ENCODE results near the gene OXA1L.

The OXA1L gene

DNA sequence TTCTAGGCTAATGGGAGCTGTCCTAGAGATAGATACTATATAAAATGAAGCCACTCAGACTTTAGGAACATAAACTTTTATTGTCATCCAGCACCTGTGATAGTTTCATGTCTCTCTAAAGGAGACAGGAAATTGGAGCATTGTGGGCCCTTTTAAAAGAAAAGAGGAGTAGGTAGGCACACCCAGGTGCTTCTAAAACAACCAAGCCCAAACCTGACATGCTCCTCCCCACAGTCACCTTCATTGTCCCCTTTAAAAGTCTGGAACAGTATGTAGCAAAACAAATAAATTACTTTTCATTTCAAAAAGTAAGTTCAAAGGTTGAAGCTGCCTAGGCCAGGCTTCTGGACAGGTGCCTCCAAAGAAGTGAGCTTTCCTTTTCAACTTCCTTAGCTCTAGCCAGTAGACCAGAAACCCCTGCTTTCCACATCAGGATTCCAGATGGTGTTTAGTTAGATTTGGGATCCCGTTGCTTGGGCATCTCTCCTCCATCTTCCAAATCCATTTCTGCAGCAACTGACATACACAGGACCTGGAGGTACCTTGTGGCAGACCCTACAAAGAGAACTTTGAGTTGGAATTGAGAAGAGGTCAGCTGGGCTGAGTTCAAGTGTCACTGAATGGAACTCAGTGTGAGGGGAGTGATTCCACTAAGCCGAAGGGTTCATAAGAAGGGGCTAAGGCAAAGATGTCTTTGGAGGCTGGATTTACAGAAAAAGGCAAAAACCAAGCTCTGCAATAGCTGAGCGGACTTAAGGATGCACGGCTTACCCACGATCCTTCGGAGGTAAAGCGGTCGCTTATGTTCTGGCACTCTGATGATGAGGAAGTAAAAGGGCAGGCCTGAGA lies 6.9 kb downstream of the OXA1L start:
- TF ChIP-seq, protein P1, sequence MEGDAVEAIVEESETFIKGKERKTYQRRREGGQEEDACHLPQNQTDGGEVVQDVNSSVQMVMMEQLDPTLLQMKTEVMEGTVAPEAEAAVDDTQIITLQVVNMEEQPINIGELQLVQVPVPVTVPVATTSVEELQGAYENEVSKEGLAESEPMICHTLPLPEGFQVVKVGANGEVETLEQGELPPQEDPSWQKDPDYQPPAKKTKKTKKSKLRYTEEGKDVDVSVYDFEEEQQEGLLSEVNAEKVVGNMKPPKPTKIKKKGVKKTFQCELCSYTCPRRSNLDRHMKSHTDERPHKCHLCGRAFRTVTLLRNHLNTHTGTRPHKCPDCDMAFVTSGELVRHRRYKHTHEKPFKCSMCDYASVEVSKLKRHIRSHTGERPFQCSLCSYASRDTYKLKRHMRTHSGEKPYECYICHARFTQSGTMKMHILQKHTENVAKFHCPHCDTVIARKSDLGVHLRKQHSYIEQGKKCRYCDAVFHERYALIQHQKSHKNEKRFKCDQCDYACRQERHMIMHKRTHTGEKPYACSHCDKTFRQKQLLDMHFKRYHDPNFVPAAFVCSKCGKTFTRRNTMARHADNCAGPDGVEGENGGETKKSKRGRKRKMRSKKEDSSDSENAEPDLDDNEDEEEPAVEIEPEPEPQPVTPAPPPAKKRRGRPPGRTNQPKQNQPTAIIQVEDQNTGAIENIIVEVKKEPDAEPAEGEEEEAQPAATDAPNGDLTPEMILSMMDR (IDR thresholded peaks at IDR 0.05), result no peak

DNA sequence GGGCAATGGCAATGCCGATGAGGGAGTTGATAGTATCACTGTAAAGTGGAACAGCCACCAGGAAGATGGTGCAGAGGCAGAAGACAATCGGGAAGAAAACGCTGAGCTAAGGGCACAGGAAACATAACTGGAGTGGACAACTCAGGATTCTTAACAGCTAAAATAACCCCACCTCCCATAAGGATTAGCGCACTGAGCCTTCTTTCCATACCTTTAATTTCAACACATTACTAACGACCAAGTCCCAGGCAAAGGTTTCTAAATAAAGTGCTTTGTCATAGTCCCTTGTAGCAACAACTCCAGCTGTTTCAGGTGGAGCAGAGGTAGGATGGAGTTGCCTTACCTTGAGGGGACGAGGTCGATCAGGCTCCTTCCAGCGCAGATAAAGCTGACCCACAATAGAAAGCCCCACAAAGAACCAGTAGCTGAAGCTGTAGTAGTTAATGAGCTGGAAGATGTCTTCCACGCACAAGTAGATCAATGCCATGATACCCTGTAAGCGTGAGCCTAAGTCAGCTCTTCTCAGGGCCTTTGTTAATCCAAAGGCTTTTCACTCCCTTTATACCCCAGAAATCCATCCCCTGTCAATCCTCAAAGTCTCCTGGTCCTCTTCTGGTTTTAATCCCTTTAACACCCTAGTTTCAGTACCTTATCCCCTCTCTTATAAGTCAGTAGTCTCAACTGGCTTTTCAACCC lies 7.7 kb downstream of the OXA1L start:
- TF ChIP-seq, protein P1 (IDR thresholded peaks at IDR 0.05), result no peak

DNA sequence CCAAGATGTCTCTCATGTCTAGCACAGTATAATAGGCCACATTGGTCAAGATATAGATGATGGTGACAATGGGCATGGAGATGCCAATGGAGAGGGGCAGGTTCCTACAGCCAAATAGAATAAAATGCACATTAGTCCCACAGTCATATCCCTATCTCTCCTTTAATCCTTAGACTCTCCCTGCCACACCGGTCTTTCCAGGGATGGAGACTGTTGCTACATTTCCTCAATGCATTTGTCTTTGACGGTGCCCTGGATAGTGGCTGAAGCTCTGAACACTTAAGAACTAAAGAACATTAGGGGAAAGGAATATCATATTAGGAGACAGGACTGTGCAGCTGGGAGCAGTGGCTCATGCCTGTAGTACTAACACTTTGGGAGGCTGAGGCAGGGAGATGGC lies 9.7 kb downstream of the OXA1L start:
- TF ChIP-seq, protein P1 (IDR thresholded peaks at IDR 0.05), result no peak

DNA sequence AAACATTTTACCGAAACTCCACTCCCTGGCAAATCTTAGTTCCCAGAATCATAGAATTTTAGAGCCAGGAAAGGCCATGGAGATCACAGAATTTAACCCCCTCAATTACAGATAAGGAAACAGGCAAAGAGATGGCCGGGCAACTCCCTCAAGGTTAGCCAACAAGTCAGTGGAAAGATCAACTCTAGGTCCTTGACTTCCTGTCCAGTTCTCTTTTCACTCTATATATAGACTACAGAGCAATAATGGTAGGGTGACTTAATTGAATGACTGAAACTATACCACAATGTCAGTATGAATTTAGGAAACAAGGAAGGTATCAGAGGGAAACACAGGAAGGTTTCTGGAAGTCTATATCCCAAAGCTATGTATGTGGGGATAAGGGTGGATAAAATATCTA lies 11.6 kb downstream of the OXA1L start:
- TF ChIP-seq, protein P1 (IDR thresholded peaks at IDR 0.05), result no peak

DNA sequence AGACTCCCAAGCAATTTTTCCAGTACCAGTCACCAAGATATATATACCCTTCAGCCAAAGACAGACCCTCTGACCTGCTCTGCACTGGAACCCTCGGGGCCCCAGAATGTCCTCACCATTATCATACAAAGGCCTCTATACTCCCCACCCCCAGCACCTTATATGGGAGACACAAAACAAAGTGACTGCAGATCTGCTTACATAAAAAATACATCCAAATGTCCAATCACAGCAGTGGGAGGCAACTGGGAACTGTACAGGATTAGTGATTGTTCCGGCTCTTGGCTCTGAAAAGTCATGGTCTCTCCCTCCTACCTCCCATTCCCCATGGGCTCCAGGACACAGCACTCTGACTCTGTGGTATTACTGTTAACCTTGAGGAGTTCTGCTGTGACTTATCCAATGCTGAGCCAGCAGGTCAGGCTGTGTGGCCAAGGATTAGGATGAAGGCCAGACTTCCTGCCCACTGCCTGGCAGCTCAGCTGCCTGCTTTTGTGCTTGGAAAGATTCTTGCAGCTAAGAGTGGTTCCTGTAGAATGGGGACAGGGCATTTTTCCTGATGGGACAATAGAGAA lies 13.7 kb downstream of the OXA1L start:
- TF ChIP-seq, protein P1 (IDR thresholded peaks at IDR 0.05), result no peak

DNA sequence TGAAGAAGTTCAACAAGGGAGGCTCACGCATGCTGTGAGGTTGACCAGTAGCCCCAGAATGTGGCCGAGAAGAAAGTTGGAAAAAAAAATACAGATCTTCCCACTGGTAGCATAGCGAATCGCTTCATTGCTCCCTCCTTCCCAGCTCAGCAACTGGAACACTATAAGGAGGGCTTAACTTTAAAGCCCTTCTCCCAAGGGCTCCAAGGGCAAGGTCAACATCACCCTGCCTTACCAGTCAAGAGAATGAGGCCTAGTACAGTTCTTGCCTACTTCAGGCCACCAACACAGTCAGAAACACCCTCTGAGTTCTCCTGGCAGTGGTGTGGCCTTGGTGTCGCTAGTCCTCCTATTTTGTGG lies 14.4 kb downstream of the OXA1L start:
- TF ChIP-seq, protein P1 (IDR thresholded peaks at IDR 0.05), result no peak

DNA sequence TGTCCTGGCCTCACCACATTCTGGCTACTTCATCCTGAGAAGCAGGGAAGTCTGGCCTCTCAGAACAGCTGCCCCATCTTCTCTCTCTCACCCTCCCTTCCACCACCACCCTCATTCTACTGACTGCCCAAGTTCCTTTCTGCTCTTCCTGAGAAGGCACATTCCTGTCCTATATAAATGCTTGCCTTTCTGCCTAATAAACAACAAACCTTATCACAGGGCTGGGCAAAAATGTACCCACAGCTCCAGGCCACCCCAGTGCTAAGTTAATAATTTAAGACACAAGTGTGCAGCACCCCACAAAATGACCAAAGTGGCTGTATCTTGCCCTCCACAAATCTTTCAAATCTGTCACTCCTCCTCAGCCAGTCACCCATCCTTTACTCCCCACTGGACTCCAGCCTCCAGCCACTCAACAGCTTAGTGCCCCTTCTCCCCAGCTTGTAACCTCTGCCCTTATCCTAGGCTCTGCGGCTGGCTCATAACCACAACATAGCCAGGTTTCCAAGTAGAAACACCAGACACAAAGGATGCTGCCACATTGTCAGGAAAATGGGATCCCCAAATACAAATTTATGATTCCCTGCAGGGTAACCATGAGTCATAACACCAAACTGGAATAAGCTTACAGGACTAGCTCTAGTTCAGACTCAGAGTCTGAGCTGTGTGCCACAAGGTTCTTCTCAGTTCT lies 15.0 kb downstream of the OXA1L start:
- TF ChIP-seq, protein P1 (IDR thresholded peaks at IDR 0.05), result no peak

All from LNCAP (cell line).